ENCODE measurements around the gene NR4A3. TPM values are rescaled to one million over a fixed set of nuclear protein-coding genes. Genes with fewer than 3 reads are reported as not detected.
"Not testable (repeated sequence)": the region's sequence is repeated elsewhere in the genome, so short reads cannot be mapped to it uniquely, and the experiment has no call there.

NR4A3 gene
- total RNA-seq (10 to 100 TPM; 37.5 to 37.7 TPM), polyA plus RNA-seq (0.60 TPM)

- peaks cover 58 to 71% (median 62%) of the 10 kb centered on the region in 3 donors for H3K4me1 Mint-ChIP-seq
- H3K9me3 Mint-ChIP-seq = peaks cover 0 to 3% (median 0%) of the 10 kb centered on the region in 5 donors
- CTCF ChIA-PET = interaction anchor here (0.7 to 1.9 kb wide), 6 partner anchors 9 to 188 kb away, joined by 3 to 7 read pairs (median 3); no protein-coding TSS in a partner anchor
- DNase-seq = peak; percentile 88 to 95 (median 93)
- H3K36me3 ChIP-seq (ENCODE audit: insufficient read depth, low read length) = no peaks in the 10 kb centered on the region
- peak within 1 kb of the TSS; percentile 68 for H3K27ac ChIP-seq (ENCODE audit: low read depth, low read length)
- H3K27me3 ChIP-seq (ENCODE audit: insufficient read depth, low read length, poor library complexity, severe bottlenecking) = peaks cover 31% of the 10 kb centered on the region
- no peaks in the 10 kb centered on the region for H3K9me3 ChIP-seq (ENCODE audit: low read length)
- H3K36me3 Mint-ChIP-seq = peaks cover 0 to 31% (median 0%) of the 10 kb centered on the region in 3 donors
- H3K4me3 ChIP-seq (ENCODE audit: low read length) = peak within 1 kb of the TSS; percentile 69
- POLR2A ChIA-PET = interaction anchor here (0.6 to 4.5 kb wide), 2 partner anchors 85 to 276 kb away, joined by 4 to 23 read pairs; partner anchors contain the start of gene STX17
- H3K27me3 Mint-ChIP-seq = peaks cover 23 to 48% of the 10 kb centered on the region in 2 donors
- H3K27ac Mint-ChIP-seq = peak within 1 kb of the TSS; percentile 98 to 100 (median 100)
- peaks cover 49% of the 10 kb centered on the region for H3K4me1 ChIP-seq (ENCODE audit: insufficient read depth, low read length)
- H3K4me3 Mint-ChIP-seq = peak within 1 kb of the TSS; percentile 96 to 100 (median 98)
Observed at GRCh38 chr9:99821396-99822108, at the start of gene NR4A3. TSS of gene NR4A3 (plus strand) at chr9:99821885. CDS start at chr9:99828043, 6,158 bp downstream.

GRCh38 chr9:99773468-99774138 lies 48.1 kb upstream of the NR4A3 start:
- DNase-seq = no peak
- no peaks in the 10 kb centered on the region for H3K9me3 Mint-ChIP-seq
- peaks cover 2 to 19% of the 10 kb centered on the region in 2 donors for H3K27me3 Mint-ChIP-seq
- H3K4me1 Mint-ChIP-seq = no peaks in the 10 kb centered on the region
- POLR2A ChIA-PET = no interaction called here
- Histone ChIP-seq H3K27ac (ENCODE audit: low read depth, low read length) (no peak overlapping the region), H3K27me3 (ENCODE audit: insufficient read depth, low read length, poor library complexity, severe bottlenecking) (peaks cover 10% of the 10 kb centered on the region), H3K4me1 (ENCODE audit: insufficient read depth, low read length) (no peaks in the 10 kb centered on the region), H3K4me3 (ENCODE audit: low read length) (no peak overlapping the region), H3K9me3 (ENCODE audit: low read length) (no peaks in the 10 kb centered on the region), H3K36me3 (ENCODE audit: insufficient read depth, low read length) (no peaks in the 10 kb centered on the region)
- no peak overlapping the region for H3K27ac Mint-ChIP-seq
- H3K36me3 Mint-ChIP-seq = no peaks in the 10 kb centered on the region
- no peak overlapping the region for H3K4me3 Mint-ChIP-seq
- CTCF ChIA-PET = no interaction called here

- Histone ChIP-seq H3K36me3 (ENCODE audit: insufficient read depth, low read length) (no peaks in the 10 kb centered on the region), H3K9me3 (ENCODE audit: low read length) (no peaks in the 10 kb centered on the region), H3K4me1 (ENCODE audit: insufficient read depth, low read length) (no peaks in the 10 kb centered on the region), H3K4me3 (ENCODE audit: low read length) (no peak overlapping the region), H3K27ac (ENCODE audit: low read depth, low read length) (no peak overlapping the region), H3K27me3 (ENCODE audit: insufficient read depth, low read length, poor library complexity, severe bottlenecking) (peaks cover 10% of the 10 kb centered on the region)
- no peaks in the 10 kb centered on the region for H3K36me3 Mint-ChIP-seq
- no peak overlapping the region for H3K27ac Mint-ChIP-seq
- ChIA-PET CTCF (no interaction called here), POLR2A (no interaction called here)
- H3K9me3 Mint-ChIP-seq = no peaks in the 10 kb centered on the region
- no peak overlapping the region for H3K4me3 Mint-ChIP-seq
- H3K4me1 Mint-ChIP-seq = no peaks in the 10 kb centered on the region
- H3K27me3 Mint-ChIP-seq = peaks cover 6 to 11% of the 10 kb centered on the region in 2 donors
- DNase-seq = no peak
Observed at GRCh38 chr9:99778308-99778707, 43.4 kb upstream of the NR4A3 start.

GRCh38 chr9:99778836-99779235 lies 42.8 kb upstream of the NR4A3 start:
- Histone ChIP-seq H3K27ac (ENCODE audit: low read depth, low read length) (no peak overlapping the region), H3K27me3 (ENCODE audit: insufficient read depth, low read length, poor library complexity, severe bottlenecking) (peaks cover 10% of the 10 kb centered on the region), H3K4me1 (ENCODE audit: insufficient read depth, low read length) (no peaks in the 10 kb centered on the region), H3K9me3 (ENCODE audit: low read length) (no peaks in the 10 kb centered on the region), H3K4me3 (ENCODE audit: low read length) (no peak overlapping the region), H3K36me3 (ENCODE audit: insufficient read depth, low read length) (no peaks in the 10 kb centered on the region)
- no peaks in the 10 kb centered on the region for H3K36me3 Mint-ChIP-seq
- no peak overlapping the region for H3K4me3 Mint-ChIP-seq
- H3K9me3 Mint-ChIP-seq = no peaks in the 10 kb centered on the region
- DNase-seq = no peak
- peaks cover 6 to 12% of the 10 kb centered on the region in 2 donors for H3K27me3 Mint-ChIP-seq
- peak overlapping the region in 1 of 8 donors; percentile 43 for H3K27ac Mint-ChIP-seq
- POLR2A ChIA-PET = no interaction called here
- H3K4me1 Mint-ChIP-seq = no peaks in the 10 kb centered on the region
- CTCF ChIA-PET = no interaction called here

- Mint-ChIP-seq H3K4me3 (no peak overlapping the region), H3K4me1 (no peaks in the 10 kb centered on the region), H3K9me3 (no peaks in the 10 kb centered on the region), H3K36me3 (no peaks in the 10 kb centered on the region), H3K27ac (no peak overlapping the region), H3K27me3 (peaks cover 6 to 15% of the 10 kb centered on the region in 2 donors)
- CTCF ChIA-PET = no interaction called here
- Histone ChIP-seq H3K27me3 (ENCODE audit: insufficient read depth, low read length, poor library complexity, severe bottlenecking) (peaks cover 10% of the 10 kb centered on the region), H3K36me3 (ENCODE audit: insufficient read depth, low read length) (no peaks in the 10 kb centered on the region), H3K9me3 (ENCODE audit: low read length) (no peaks in the 10 kb centered on the region), H3K4me1 (ENCODE audit: insufficient read depth, low read length) (no peaks in the 10 kb centered on the region), H3K4me3 (ENCODE audit: low read length) (no peak overlapping the region), H3K27ac (ENCODE audit: low read depth, low read length) (no peak overlapping the region)
- POLR2A ChIA-PET = no interaction called here
- no peak for DNase-seq
Observed at GRCh38 chr9:99779277-99779676, 42.4 kb upstream of the NR4A3 start.

- H3K36me3 ChIP-seq (ENCODE audit: insufficient read depth, low read length); H3K4me3 ChIP-seq (ENCODE audit: low read length); CTCF ChIA-PET; H3K36me3 Mint-ChIP-seq; DNase-seq; H3K9me3 Mint-ChIP-seq; H3K4me1 ChIP-seq (ENCODE audit: insufficient read depth, low read length); H3K9me3 ChIP-seq (ENCODE audit: low read length); H3K27ac Mint-ChIP-seq; H3K27ac ChIP-seq (ENCODE audit: low read depth, low read length); H3K4me1 Mint-ChIP-seq; H3K27me3 ChIP-seq (ENCODE audit: insufficient read depth, low read length, poor library complexity, severe bottlenecking); H3K4me3 Mint-ChIP-seq; POLR2A ChIA-PET: not testable (repeated sequence)
- H3K27me3 Mint-ChIP-seq = peaks cover 3 to 31% of the 10 kb centered on the region in 2 donors
Observed at GRCh38 chr9:99782349-99782748, 39.3 kb upstream of the NR4A3 start.

GRCh38 chr9:99782962-99783718 lies 38.5 kb upstream of the NR4A3 start:
- H3K36me3 ChIP-seq (ENCODE audit: insufficient read depth, low read length) = no peaks in the 10 kb centered on the region
- H3K27ac ChIP-seq (ENCODE audit: low read depth, low read length) = no peak overlapping the region
- CTCF ChIA-PET = no interaction called here
- Mint-ChIP-seq H3K9me3 (no peaks in the 10 kb centered on the region), H3K4me3 (no peak overlapping the region), H3K27me3 (peaks cover 3 to 33% of the 10 kb centered on the region in 2 donors), H3K27ac (no peak overlapping the region), H3K4me1 (no peaks in the 10 kb centered on the region), H3K36me3 (no peaks in the 10 kb centered on the region)
- H3K4me3 ChIP-seq (ENCODE audit: low read length) = no peak overlapping the region
- no peaks in the 10 kb centered on the region for H3K9me3 ChIP-seq (ENCODE audit: low read length)
- no peak for DNase-seq
- H3K27me3 ChIP-seq (ENCODE audit: insufficient read depth, low read length, poor library complexity, severe bottlenecking) = no peaks in the 10 kb centered on the region
- POLR2A ChIA-PET = no interaction called here
- no peaks in the 10 kb centered on the region for H3K4me1 ChIP-seq (ENCODE audit: insufficient read depth, low read length)

GRCh38 chr9:99783799-99784198 lies 37.9 kb upstream of the NR4A3 start:
- H3K4me1 ChIP-seq (ENCODE audit: insufficient read depth, low read length) = no peaks in the 10 kb centered on the region
- no peak overlapping the region for H3K27ac ChIP-seq (ENCODE audit: low read depth, low read length)
- no peaks in the 10 kb centered on the region for H3K9me3 ChIP-seq (ENCODE audit: low read length)
- Mint-ChIP-seq H3K9me3 (no peaks in the 10 kb centered on the region), H3K27ac (no peak overlapping the region), H3K27me3 (peaks cover 3 to 33% of the 10 kb centered on the region in 2 donors), H3K4me3 (no peak overlapping the region), H3K36me3 (no peaks in the 10 kb centered on the region), H3K4me1 (no peaks in the 10 kb centered on the region)
- no peaks in the 10 kb centered on the region for H3K27me3 ChIP-seq (ENCODE audit: insufficient read depth, low read length, poor library complexity, severe bottlenecking)
- no peaks in the 10 kb centered on the region for H3K36me3 ChIP-seq (ENCODE audit: insufficient read depth, low read length)
- CTCF ChIA-PET = no interaction called here
- POLR2A ChIA-PET = no interaction called here
- DNase-seq = no peak
- H3K4me3 ChIP-seq (ENCODE audit: low read length) = no peak overlapping the region
